CD14-positive monocyte (primary cell): ENCODE measurements around the gene WWTR1. TPM values are rescaled to one million over a fixed set of nuclear protein-coding genes. Genes with fewer than 3 reads are reported as not detected.

Source experiments
- DNase-seq, 3 donors: peaks; one replicate each; pipeline ENCODE4 v3.0.0-alpha.2; 2011 to 2022
- H2AFZ ChIP-seq: 2 replicates; pipeline ENCODE4 v1.6.0; 2012; ENCODE audit warnings: mild to moderate bottlenecking, low read depth, low read length, inconsistent platforms; ENCODE audit not compliant: insufficient read depth, poor library complexity, severe bottlenecking
- H3K27ac ChIP-seq, 2 donors: 1 replicate in 1 of 2; 2 replicates in 1 of 2; pipeline ENCODE4 v1.5.1; 2012 to 2013; ENCODE audit warnings: low read length in 2 of 2, control low read depth in 1 of 2, inconsistent platforms in 1 of 2, low read depth in 1 of 2, mild to moderate bottlenecking in 1 of 2
- H3K27me3 ChIP-seq, 2 donors: one replicate each; pipeline versions ENCODE4 v1.6.0 to v1.6.1; 2011 to 2013; ENCODE audit warnings: low read length in 2 of 2; ENCODE audit not compliant: control insufficient read depth in 2 of 2, insufficient read depth in 2 of 2
- H3K36me3 ChIP-seq, 2 donors: replicated peaks in 1 of 2; 1 replicate in 1 of 2; 2 replicates in 1 of 2; pipeline versions ENCODE4 v1.5.1 to v1.6.1; 2012 to 2013; ENCODE audit warnings: low read length in 2 of 2, control low read depth in 1 of 2, inconsistent platforms in 1 of 2, mild to moderate bottlenecking in 1 of 2; ENCODE audit not compliant: insufficient read depth in 2 of 2, control insufficient read depth in 1 of 2
- H3K4me1 ChIP-seq, 2 donors: 1 replicate in 1 of 2; 2 replicates in 1 of 2; pipeline versions ENCODE4 v1.5.1 to v1.6.1; 2012 to 2013; ENCODE audit warnings: low read length in 2 of 2, control low read depth in 1 of 2, inconsistent platforms in 1 of 2, mild to moderate bottlenecking in 1 of 2, moderate library complexity in 1 of 2; ENCODE audit not compliant: insufficient read depth in 2 of 2, control insufficient read depth in 1 of 2
- H3K4me2 ChIP-seq: replicated peaks from 2 replicates; pipeline ENCODE3; 2012; ENCODE audit warnings: low read length, moderate library complexity, mild to moderate bottlenecking; ENCODE audit not compliant: poor library complexity, severe bottlenecking; ENCODE audit errors: extremely low read depth
- H3K4me3 ChIP-seq, 3 experiments: fragments of 200-600 bp in 1 of 3; sonication (generic) in 1 of 3; replicated peaks in 1 of 3; 1 replicate in 2 of 3; 2 replicates in 1 of 3; pipeline ENCODE4 v1.5.1; 2011 to 2013; ENCODE audit warnings: low read length in 3 of 3, mild to moderate bottlenecking in 3 of 3, control low read depth in 2 of 3, low read depth in 2 of 3, inconsistent platforms in 1 of 3, moderate library complexity in 1 of 3
- H3K79me2 ChIP-seq: 2 replicates; pipeline ENCODE4 v1.6.0; 2012; ENCODE audit warnings: mild to moderate bottlenecking, control low read depth, inconsistent platforms, low read length, moderate library complexity; ENCODE audit not compliant: insufficient read depth
- H3K9ac ChIP-seq: 2 replicates; pipeline ENCODE4 v1.6.0; 2017; ENCODE audit warnings: low read length, mild to moderate bottlenecking; ENCODE audit not compliant: insufficient read depth, poor library complexity, severe bottlenecking
- H3K9me3 ChIP-seq, 2 donors: replicated peaks in 1 of 2; 1 replicate in 1 of 2; 2 replicates in 1 of 2; pipeline versions ENCODE4 v1.5.1 to v1.6.1; 2012 to 2013; ENCODE audit warnings: low read length in 2 of 2, control low read depth in 1 of 2; ENCODE audit not compliant: control insufficient read depth in 1 of 2, insufficient read depth in 1 of 2
- H4K20me1 ChIP-seq: 2 replicates; pipeline ENCODE4 v1.6.0; 2012; ENCODE audit warnings: mild to moderate bottlenecking, low read length, control low read depth, moderate library complexity; ENCODE audit not compliant: insufficient read depth
- H3K27ac Mint-ChIP-seq, 7 donors: one replicate each; pipeline ENCODE4 v1.8.0; 2020; ENCODE audit warnings: mild to moderate bottlenecking in 7 of 7, mixed read lengths in 7 of 7, moderate library complexity in 6 of 7, inconsistent platforms in 2 of 7
- H3K27me3 Mint-ChIP-seq, 3 donors: one replicate each; pipeline ENCODE4 v1.8.0; 2021 to 2022; ENCODE audit warnings: low read depth in 3 of 3, mild to moderate bottlenecking in 3 of 3, mixed read lengths in 3 of 3, moderate library complexity in 3 of 3, inconsistent platforms in 1 of 3
- H3K36me3 Mint-ChIP-seq, 2 donors: one replicate each; pipeline ENCODE4 v1.8.0; 2020; ENCODE audit warnings: mixed read lengths in 2 of 2, inconsistent platforms in 1 of 2, mild to moderate bottlenecking in 1 of 2
- H3K4me1 Mint-ChIP-seq: one replicate; pipeline ENCODE4 v1.8.0; 2020; ENCODE audit warnings: mild to moderate bottlenecking, mixed read lengths
- H3K4me3 Mint-ChIP-seq, 2 donors: one replicate each; pipeline ENCODE4 v1.8.0; 2020; ENCODE audit warnings: mild to moderate bottlenecking in 2 of 2, mixed read lengths in 2 of 2, moderate library complexity in 1 of 2
- H3K9me3 Mint-ChIP-seq, 7 donors: one replicate each; pipeline ENCODE4 v1.8.0; 2020 to 2022; ENCODE audit warnings: mixed read lengths in 7 of 7, mild to moderate bottlenecking in 6 of 7, moderate library complexity in 6 of 7, inconsistent platforms in 2 of 7
- CTCF ChIP-seq: fragments of 200-600 bp; IDR thresholded peaks from one replicate; pipeline ENCODE4 v1.8.0; 2022; ENCODE audit warnings: antibody characterized with exemption, mild to moderate bottlenecking
- WGBS: methylation state at CpG from one replicate; pipeline ENCODE4 v1.1.5; 2013; ENCODE audit warnings: missing lambda C conversion rate; ENCODE audit not compliant: insufficient coverage; 5-methylcytosine and 5-hydroxymethylcytosine counted together
- intact Hi-C, 2 donors: fragments of 100-400 bp; cut with micrococcal nuclease; formaldehyde crosslinking; loops; one replicate each; pipeline versions ENCODE4 v1.15.0 to v1.15.1; 2023
- polyA plus RNA-seq, 3 donors: library from polyadenylated mRNA; depleted of rRNA in 1 of 3; unstranded in 2 of 3; stranded (reverse) in 1 of 3; fragments of 300-500 nt in 2 of 3; fragments of >200 nt in 1 of 3; fragmentation: Illumina TruSeq in 2 of 3; gene quantifications; 1 replicate in 2 of 3; 2 replicates in 1 of 3; pipeline ENCODE4 v1.2.3, GENCODE V29; 2012 to 2021

The WWTR1 gene
- polyA plus RNA-seq, 3 donors: not detected

- H2AFZ ChIP-seq: no peak overlapping the region
- H3K27me3 ChIP-seq: peaks cover 91 to 97% of the 10 kb centered on the region in 2 donors
- H3K4me1 ChIP-seq: peaks cover 7 to 13% of the 10 kb centered on the region in 2 donors
- no peaks in the 10 kb centered on the region for H4K20me1 ChIP-seq
- H3K79me2 ChIP-seq: no peaks in the 10 kb centered on the region
- Mint-ChIP-seq H3K4me1 (peaks cover 16% of the 10 kb centered on the region), H3K27me3 (peaks cover 90 to 97% (median 93%) of the 10 kb centered on the region in 3 donors), H3K9me3 (peaks cover 0 to 12% (median 9%) of the 10 kb centered on the region in 7 donors), H3K4me3 (peak overlapping the region in 1 of 2 donors; percentile 67), H3K27ac (no peak overlapping the region), H3K36me3 (no peaks in the 10 kb centered on the region)
- no peak overlapping the region for H3K27ac ChIP-seq
- H3K4me2 ChIP-seq: no peak overlapping the region
- H3K9ac ChIP-seq: no peak overlapping the region
- intact Hi-C loops: no loop called here
- TF ChIP-seq CTCF: no peak
- peaks cover 0 to 15% of the 10 kb centered on the region in 2 donors for H3K9me3 ChIP-seq
- H3K36me3 ChIP-seq: no peaks in the 10 kb centered on the region
- H3K4me3 ChIP-seq: no peak overlapping the region
- WGBS: 93% methylated on average over 9 of the region's 15 CpGs
- DNase-seq: no peak
Observed at GRCh38 chr3:149618151-149619123, 39.4 kb downstream of the WWTR1 start.

GRCh38 chr3:149615731-149616221 lies 42.0 kb downstream of the WWTR1 start:
- Histone ChIP-seq H3K27me3 (peaks cover 97 to 99% of the 10 kb centered on the region in 2 donors), H4K20me1 (no peaks in the 10 kb centered on the region), H3K9ac (no peak overlapping the region), H3K27ac (no peak overlapping the region), H2AFZ (no peak overlapping the region), H3K4me1 (peaks cover 0 to 2% of the 10 kb centered on the region in 2 donors), H3K36me3 (no peaks in the 10 kb centered on the region), H3K4me2 (no peak overlapping the region), H3K79me2 (no peaks in the 10 kb centered on the region), H3K9me3 (peaks cover 0 to 15% of the 10 kb centered on the region in 2 donors), H3K4me3 (no peak overlapping the region)
- intact Hi-C loops: no loop called here
- DNase-seq: no peak
- Mint-ChIP-seq H3K27me3 (peaks cover 90 to 97% (median 92%) of the 10 kb centered on the region in 3 donors), H3K9me3 (peaks cover 0 to 13% (median 2%) of the 10 kb centered on the region in 7 donors), H3K4me1 (peaks cover 4% of the 10 kb centered on the region), H3K27ac (no peak overlapping the region), H3K4me3 (peak overlapping the region in 1 of 2 donors; percentile 22), H3K36me3 (no peaks in the 10 kb centered on the region)
- no peak for TF ChIP-seq CTCF
- 89% methylated on average over 5 of the region's 6 CpGs for WGBS
